IPS-18c (cell line): Measurements from ENCODE around the gene S1PR4.
"Not testable (repeated sequence)": the region's sequence is repeated elsewhere in the genome, so short reads cannot be mapped to it uniquely, and the experiment has no call there.

Experiments
- H3K4me3 ChIP-seq: 2 replicates; pipeline ENCODE4 v1.7.0; 2013; ENCODE audit warnings: low read depth, mild to moderate bottlenecking, low read length, moderate library complexity; ENCODE audit not compliant: insufficient read depth
- H3K9me3 ChIP-seq: one replicate; pipeline ENCODE4 v1.6.1; 2013; ENCODE audit warnings: mild to moderate bottlenecking, low read length, moderate library complexity; ENCODE audit not compliant: control insufficient read depth, insufficient read depth

Gene S1PR4

DNA sequence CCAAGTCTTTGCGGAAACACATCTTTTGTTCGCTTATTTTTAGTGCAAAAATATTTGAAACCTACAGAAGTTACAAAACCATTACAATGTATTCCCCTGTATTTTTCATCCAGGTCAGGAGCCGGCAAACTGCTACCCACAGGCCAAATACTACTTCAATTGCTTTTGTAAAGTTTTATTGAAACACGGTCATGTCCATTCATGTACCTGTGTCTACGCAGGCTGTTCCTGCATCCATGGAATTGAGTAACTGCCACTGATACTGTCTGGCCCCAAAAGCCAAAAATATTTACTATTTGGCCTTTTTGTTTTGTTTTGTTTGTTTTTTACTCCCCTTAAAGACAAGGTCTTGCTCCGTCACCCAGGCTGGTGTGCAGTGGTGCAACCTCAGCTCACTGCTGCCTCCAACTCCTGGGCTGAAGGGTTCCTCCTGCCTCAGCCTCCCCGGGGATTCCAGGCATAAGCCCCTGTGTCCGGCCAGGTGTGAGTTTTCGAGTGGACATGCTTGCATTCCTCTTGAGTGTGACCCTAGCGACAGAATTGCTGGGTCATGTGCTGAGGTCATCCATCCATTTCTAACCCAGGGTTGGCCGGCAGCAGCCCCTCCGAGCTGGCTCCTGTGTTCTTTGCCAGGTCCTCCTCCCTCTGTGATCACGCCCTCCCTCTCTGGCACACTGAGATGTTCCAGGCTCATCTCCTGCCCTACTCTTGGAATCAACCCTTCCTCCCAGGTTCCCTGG is 10.9 kb upstream of the S1PR4 start:
- Histone ChIP-seq H3K4me3 (no peak overlapping the region), H3K9me3 (no peaks in the 10 kb centered on the region)

DNA sequence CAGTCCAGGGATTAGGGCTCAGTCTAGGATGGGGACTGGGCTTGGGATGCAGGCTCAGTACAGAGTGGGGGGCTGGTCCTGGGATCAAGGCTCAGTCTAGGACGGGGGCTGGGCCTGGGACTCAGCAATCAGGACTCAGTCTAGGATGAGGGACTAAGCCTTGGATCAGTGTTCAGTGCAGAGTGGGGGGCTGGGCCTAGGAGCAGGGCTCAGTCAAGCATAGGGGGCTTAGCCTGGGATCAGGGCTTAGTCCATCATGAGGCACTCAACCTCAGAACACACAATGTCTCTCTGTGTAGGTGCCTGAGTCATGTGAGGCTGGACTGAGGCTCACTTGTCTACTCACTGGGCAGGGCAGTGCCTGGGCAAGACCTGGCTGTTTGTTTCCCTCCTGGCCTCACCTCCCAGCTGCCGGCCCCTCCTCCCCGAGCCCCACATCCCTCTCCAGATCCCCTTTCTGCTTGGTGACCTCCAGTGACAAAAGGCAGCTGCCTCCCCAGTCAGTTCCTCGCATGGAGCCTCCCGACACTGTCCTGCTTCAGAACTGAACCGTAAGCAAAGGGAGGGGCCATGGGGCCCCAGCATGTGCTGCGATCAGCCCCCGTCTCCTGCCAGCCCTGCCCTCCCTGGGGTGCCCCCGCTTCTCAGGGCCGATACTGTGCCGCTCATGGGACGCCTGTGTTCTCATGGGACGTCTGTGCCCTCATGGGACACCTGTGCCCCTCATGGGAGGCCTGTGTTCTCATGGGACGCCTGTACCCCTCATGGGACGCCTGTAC is 6.5 kb upstream of the S1PR4 start:
- Histone ChIP-seq H3K9me3 (peaks cover 2% of the 10 kb centered on the region), H3K4me3 (no peak overlapping the region)

- not testable (repeated sequence) for H3K4me3 ChIP-seq, H3K9me3 ChIP-seq
Measured at GRCh38 chr19:3172673-3173000, 5.9 kb upstream of the S1PR4 start.

DNA sequence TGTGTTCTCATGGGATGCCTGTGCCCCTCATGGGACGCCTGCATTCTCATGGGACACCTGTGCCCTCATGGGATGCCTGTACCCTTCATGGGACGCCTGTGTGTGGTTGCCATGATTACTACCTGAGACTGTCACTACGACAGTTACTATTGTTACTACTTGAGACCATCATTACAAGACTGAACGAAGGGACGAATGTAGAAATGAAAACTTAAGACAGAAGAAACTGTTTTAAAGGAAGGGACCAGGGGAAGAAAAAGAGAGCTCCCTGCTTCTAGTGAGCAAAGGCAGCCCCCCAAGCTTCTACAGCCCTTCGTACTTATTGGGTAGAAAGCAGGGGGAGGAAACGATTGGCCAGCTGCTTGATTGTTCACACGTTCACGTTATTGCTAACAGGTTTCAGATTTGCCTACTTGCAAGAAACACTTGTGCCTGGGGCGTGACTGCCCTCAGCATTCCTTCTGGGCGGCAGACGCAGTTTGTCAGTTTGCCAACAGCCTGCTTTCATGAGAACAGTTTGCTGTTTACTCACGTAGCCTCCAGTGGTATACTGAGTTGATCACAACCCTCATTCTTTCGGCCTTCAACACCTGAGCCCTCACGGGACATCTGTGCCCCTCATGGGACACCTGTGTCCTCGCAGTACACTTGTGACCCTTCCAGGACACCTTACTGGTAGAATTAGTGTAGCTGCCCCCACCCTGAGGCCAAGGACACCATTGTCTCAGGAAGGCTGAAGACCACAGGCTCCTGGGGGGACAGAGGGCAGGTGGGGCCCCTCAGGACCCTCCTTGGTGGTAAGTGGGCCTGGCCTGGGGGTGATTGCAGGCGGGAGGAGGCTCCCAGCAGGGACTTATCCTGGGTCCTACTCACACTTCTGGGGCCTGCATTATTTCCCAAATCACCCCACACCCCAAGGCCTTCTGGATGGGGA is 2.5 kb upstream of the S1PR4 start:
- Histone ChIP-seq H3K9me3 (peaks cover 2% of the 10 kb centered on the region), H3K4me3 (no peak overlapping the region)

GRCh38 chr19:3176715-3177501 is 1.7 kb upstream of the S1PR4 start:
- Histone ChIP-seq H3K9me3 (peaks cover 2% of the 10 kb centered on the region), H3K4me3 (no peak overlapping the region)

GRCh38 chr19:3178973-3179738 is 587 bp downstream of the S1PR4 start:
- H3K9me3 ChIP-seq: peaks cover 2% of the 10 kb centered on the region
- no peak overlapping the region for H3K4me3 ChIP-seq

- Histone ChIP-seq H3K9me3 (peaks cover 2% of the 10 kb centered on the region), H3K4me3 (no peak overlapping the region)
Measured at GRCh38 chr19:3179739-3180293, 1.2 kb downstream of the S1PR4 start.

- H3K9me3 ChIP-seq: no peaks in the 10 kb centered on the region
Measured at GRCh38 chr19:3183721-3184641, 5.4 kb downstream of the S1PR4 start.

GRCh38 chr19:3184847-3185460 is 6.4 kb downstream of the S1PR4 start:
- H3K4me3 ChIP-seq: peak overlapping the region; percentile 97; the same call in 1 of the 2 replicates
- no peaks in the 10 kb centered on the region for H3K9me3 ChIP-seq

More at GRCh38 chr19:3183721-3184641, 5.4 kb downstream of the S1PR4 start:
- H3K4me3 ChIP-seq: no peak overlapping the region

GRCh38 chr19:3185461-3186159 is 7.0 kb downstream of the S1PR4 start, which contains the start of gene NCLN:
Gene NCLN (plus strand): TSS chr19:3185930. CDS start chr19:3186031, 101 bp downstream.
- no peaks in the 10 kb centered on the region for H3K9me3 ChIP-seq
- peak within 1 kb of the TSS; percentile 97 for H3K4me3 ChIP-seq

GRCh38 chr19:3186160-3186688 is 7.7 kb downstream of the S1PR4 start:
- Histone ChIP-seq H3K4me3 (peak overlapping the region; percentile 97), H3K9me3 (no peaks in the 10 kb centered on the region)

DNA sequence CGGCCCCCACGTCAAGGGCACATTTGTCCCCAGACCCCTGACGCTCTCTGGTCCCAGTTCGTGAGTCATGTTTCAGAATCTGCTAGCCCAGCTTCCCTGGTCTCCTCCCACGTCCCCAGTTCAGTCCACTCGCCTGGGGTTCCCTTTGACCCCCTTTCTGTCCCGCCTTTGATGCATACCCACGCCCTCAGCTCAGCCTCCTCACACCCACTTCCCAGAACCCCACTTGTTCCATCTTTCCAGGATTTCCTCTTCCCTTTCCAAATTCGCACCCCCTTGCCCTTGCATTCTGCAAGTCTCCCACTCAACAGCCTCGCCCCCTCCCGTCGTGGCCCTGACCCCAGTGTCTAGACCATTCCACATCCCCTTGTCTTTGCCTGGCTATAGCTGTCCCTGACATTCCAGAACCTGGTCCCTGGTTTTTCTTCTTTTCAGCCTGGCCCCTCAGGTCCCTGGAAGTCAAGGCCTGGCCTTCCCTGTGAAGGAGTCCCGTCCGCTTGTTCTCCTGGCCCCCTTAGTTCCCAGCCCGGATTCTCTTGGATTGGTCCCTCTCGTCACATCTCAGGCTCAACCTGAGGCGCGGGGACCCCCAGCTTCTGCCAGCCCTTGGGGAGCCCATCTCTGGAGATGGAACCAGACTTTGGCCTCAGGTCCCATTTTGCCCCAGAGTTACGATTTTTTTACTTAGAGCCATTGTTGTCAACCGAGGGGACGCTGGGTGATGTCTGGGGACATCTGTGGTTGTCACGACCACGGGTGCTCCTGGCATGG is 8.5 kb downstream of the S1PR4 start:
- Histone ChIP-seq H3K9me3 (no peaks in the 10 kb centered on the region), H3K4me3 (peak overlapping the region; percentile 97)
